Gastroesophageal sphincter (tissue), 3 donors: ENCODE results near the gene TLR10.

ENCODE experiments used
- POLR2A ChIP-seq, 2 donors: fragments of 450-650 bp; IDR thresholded peaks; one replicate each; pipeline ENCODE4 v1.6.1; 2017; ENCODE audit warnings: antibody characterized with exemption in 2 of 2, mild to moderate bottlenecking in 2 of 2, moderate library complexity in 1 of 2
- POLR2AphosphoS5 ChIP-seq: sonication (generic); formaldehyde crosslinking; IDR thresholded peaks from one replicate; pipeline ENCODE4 v1.6.1; 2017; ENCODE audit warnings: antibody characterized with exemption
- TF ChIP-seq, protein P1 (sequence below), 4 experiments: fragments of 200-600 bp in 2 of 4; fragments of 450-650 bp in 2 of 4; sonication (generic) in 1 of 4; IDR thresholded peaks; one replicate each; pipeline ENCODE4 v1.5.1; 2017 to 2019; ENCODE audit warnings: antibody characterized with exemption in 4 of 4, mild to moderate bottlenecking in 2 of 4, moderate library complexity in 2 of 4

- TF ChIP-seq POLR2A (IDR thresholded peaks at IDR 0.05) = no peak
- no peak for TF ChIP-seq POLR2AphosphoS5
- TF ChIP-seq, protein P1, sequence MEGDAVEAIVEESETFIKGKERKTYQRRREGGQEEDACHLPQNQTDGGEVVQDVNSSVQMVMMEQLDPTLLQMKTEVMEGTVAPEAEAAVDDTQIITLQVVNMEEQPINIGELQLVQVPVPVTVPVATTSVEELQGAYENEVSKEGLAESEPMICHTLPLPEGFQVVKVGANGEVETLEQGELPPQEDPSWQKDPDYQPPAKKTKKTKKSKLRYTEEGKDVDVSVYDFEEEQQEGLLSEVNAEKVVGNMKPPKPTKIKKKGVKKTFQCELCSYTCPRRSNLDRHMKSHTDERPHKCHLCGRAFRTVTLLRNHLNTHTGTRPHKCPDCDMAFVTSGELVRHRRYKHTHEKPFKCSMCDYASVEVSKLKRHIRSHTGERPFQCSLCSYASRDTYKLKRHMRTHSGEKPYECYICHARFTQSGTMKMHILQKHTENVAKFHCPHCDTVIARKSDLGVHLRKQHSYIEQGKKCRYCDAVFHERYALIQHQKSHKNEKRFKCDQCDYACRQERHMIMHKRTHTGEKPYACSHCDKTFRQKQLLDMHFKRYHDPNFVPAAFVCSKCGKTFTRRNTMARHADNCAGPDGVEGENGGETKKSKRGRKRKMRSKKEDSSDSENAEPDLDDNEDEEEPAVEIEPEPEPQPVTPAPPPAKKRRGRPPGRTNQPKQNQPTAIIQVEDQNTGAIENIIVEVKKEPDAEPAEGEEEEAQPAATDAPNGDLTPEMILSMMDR (IDR thresholded peaks at IDR 0.05) = no peak
These were observed 3.0 kb downstream of the TLR10 start for GRCh38 chr4:38779790-38780189.
